CD4-positive, alpha-beta T cell treated with Interleukin-17A for 1 hour (primary cell): ENCODE results near the gene NRSN2.

Source experiments
- DNase-seq: peaks from one replicate; pipeline ENCODE4 v3.0.0-alpha.2; 2020

NRSN2 gene

GRCh38 chr20:397432-398237, 50.7 kb downstream of the NRSN2 start:
- no peak for DNase-seq

DNA sequence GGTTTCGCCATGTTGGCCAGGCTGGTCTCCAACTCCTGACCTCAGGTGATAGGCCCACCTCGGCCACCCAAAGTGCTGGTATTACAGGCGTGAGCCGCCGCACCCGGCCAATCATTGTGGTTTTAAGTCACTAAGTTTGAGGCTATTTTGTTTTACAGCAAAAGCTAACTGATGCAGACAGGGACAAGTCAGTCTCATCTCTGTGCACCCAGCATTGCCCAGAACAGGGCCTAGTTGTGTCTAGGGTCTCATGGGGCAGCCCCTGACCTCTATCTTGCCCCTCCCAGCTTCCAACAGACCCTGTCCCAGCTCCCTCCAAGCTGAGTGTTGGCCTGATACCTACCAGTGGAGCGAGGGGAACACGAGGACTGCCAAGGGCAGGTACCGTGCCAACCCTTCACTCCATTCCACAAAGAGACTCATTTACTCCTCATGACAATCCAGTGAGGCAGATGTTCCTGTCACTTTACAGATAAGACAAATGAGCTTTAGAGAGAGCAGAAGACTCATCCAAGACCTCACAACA, 52.3 kb downstream of the NRSN2 start:
- DNase-seq: no peak

GRCh38 chr20:400128-400453, 53.2 kb downstream of the NRSN2 start:
- DNase-seq: no peak

GRCh38 chr20:400454-401275, 53.8 kb downstream of the NRSN2 start:
- DNase-seq: no peak

- no peak for DNase-seq
Observed at GRCh38 chr20:401682-402495, 55.0 kb downstream of the NRSN2 start.

GRCh38 chr20:402496-402885, 55.6 kb downstream of the NRSN2 start:
- DNase-seq: no peak

GRCh38 chr20:402898-403581, 56.1 kb downstream of the NRSN2 start:
- DNase-seq: no peak

- no peak for DNase-seq
Observed at GRCh38 chr20:403582-403957, 56.7 kb downstream of the NRSN2 start.

- DNase-seq: no peak
Observed at GRCh38 chr20:404088-404487, 57.2 kb downstream of the NRSN2 start.
